ENCODE measurements around the gene FICD.
"Not testable (repeated sequence)": the region's sequence is repeated elsewhere in the genome, so short reads cannot be mapped to it uniquely, and the experiment has no call there.

The FICD gene

DNA sequence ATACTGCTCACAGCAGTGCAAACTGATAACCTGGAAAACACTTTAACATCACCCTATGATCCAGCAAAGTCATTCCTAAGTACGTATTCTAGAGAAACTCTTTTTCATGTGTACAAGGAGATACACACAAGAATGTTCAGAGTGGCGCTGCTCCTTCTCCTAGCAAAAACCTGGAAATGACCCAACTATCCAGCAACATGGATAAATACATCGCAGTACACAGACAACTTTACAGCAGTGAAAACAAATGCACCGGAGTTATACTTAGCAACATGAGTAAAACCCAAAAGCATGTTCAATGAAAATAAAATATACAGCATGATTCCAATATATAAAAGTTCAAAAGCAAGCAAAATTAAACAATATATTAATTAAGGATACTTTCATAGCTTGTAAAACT, 27.2 kb downstream of the FICD start:
- no peak for DNase-seq (ENCODE audit: extremely low spot score)
- POLR2A ChIA-PET = no interaction called here
- CTCF ChIA-PET = interaction anchor here (0.7 to 1.6 kb wide), 3 partner anchors 30 to 552 kb away, joined by 3 to 8 read pairs (median 4); no protein-coding TSS in a partner anchor
- no peak for TF ChIP-seq CTCF (IDR thresholded peaks at IDR 0.05; ENCODE audit: control extremely low read depth, extremely low read depth, low read depth, missing control alignments)

GRCh38 chr12:108543652-108544051, 28.6 kb downstream of the FICD start:
- DNase-seq (ENCODE audit: extremely low spot score) = no peak
- POLR2A ChIA-PET = no interaction called here
- CTCF ChIA-PET = interaction anchor here (1.0 to 1.6 kb wide), 3 partner anchors 14 to 74 kb away, joined by 3 to 8 read pairs (median 4); no protein-coding TSS in a partner anchor
- TF ChIP-seq CTCF (IDR thresholded peaks at IDR 0.05; ENCODE audit: control extremely low read depth, extremely low read depth, low read depth, missing control alignments) = no peak

DNA sequence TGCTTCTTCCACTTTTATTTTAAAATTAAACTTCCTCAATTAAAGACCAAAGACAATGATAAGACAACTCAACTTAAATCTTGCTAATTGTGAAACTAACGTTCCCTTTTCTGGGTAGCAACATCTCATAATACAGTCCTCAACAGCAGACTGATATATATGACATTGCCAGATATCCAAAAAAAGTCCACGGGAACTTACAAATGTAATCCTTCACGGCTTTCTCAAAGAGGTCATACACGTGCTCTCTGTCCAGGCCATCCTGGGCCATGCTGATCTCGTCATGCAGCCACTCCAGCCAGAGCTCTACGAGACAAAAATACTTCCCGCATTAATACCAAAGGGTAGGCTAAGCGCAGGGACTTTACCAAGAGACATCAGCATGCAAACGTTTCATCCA, 32.6 kb downstream of the FICD start:
- ChIA-PET POLR2A (no interaction called here), CTCF (interaction anchor here (0.8 to 2.4 kb wide), 3 partner anchors 10 to 70 kb away, joined by 3 to 7 read pairs (median 3); no protein-coding TSS in a partner anchor)
- no peak for DNase-seq (ENCODE audit: extremely low spot score)
- no peak for TF ChIP-seq CTCF (IDR thresholded peaks at IDR 0.05; ENCODE audit: control extremely low read depth, extremely low read depth, low read depth, missing control alignments)

DNA sequence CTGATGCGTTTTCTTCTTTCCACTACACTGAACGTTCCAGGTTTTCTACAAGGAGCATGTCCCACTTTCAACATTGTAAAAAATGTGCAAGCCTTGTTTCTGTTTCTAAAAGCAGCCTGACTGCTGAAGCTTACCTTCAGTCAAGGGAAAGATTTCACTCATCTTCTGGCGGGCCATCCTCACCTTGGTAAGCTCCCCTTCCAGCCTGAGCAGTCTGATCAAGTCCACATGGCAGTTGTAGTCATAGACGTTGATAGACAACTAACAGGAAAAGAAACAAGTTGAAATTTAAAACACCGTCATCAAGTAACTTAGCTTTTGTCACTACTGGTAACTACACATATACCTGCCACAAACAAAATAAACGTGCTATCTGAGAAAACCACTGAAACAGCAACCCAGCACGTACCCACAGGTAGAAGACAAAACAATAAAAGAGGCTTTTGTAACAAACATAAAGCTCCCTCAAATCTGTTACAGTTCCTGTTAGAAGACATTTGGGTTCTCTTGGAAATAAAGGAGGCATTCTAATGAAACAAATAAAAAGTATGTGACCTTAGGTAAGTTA, 34.0 kb downstream of the FICD start:
- no peak for TF ChIP-seq CTCF (IDR thresholded peaks at IDR 0.05; ENCODE audit: control extremely low read depth, extremely low read depth, low read depth, missing control alignments)
- POLR2A ChIA-PET = interaction anchor here (1.0 kb wide), 1 partner anchor 13 kb away, joined by 3 read pairs; the partner anchor contains the start of gene ISCU
- DNase-seq (ENCODE audit: extremely low spot score) = no peak
- CTCF ChIA-PET = interaction anchor here (0.8 to 2.4 kb wide), 9 partner anchors 8 to 255 kb away, joined by 3 to 9 read pairs (median 5); partner anchors contain the start of gene ISCU

DNA sequence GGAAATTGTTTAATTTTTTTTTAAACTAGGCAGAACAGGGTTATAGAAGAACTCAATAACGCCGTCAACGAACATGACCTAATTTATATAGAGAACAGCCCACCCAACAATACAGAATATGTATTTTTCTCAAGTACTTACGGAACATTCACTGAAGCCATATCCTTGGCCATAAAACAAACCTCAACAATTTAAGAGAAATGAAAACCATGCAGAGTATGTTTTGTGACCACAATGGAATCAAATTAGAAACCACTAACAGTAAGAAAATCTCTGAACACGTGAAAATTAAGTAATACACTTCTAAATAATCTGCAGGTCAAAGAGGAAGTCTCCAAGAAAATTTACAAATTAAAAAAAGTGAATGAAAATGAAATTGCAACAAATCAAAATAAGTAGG, 36.5 kb downstream of the FICD start:
- ChIA-PET CTCF (no interaction called here), POLR2A (no interaction called here)
- no peak for TF ChIP-seq CTCF (IDR thresholded peaks at IDR 0.05; ENCODE audit: control extremely low read depth, extremely low read depth, low read depth, missing control alignments)
- DNase-seq (ENCODE audit: extremely low spot score) = no peak

- no peak for DNase-seq (ENCODE audit: extremely low spot score)
- ChIA-PET POLR2A (no interaction called here), CTCF (interaction anchor here (1.2 to 1.6 kb wide), 2 partner anchors 9 to 64 kb away, joined by 3 to 4 read pairs; partner anchors contain the start of gene ISCU)
- no peak for TF ChIP-seq CTCF (IDR thresholded peaks at IDR 0.05; ENCODE audit: control extremely low read depth, extremely low read depth, low read depth, missing control alignments)
Measured at GRCh38 chr12:108553799-108554198, 38.7 kb downstream of the FICD start.

GRCh38 chr12:108555383-108555782, 40.3 kb downstream of the FICD start:
- DNase-seq (ENCODE audit: extremely low spot score); POLR2A ChIA-PET; CTCF ChIA-PET: not testable (repeated sequence)
